Kasumi-1 (cell line): ENCODE results near the gene NT5C2.
A peak's percentile ranks its signal among the peaks of the same experiment; 100 is the strongest.
"Not testable (repeated sequence)": the region's sequence is repeated elsewhere in the genome, so short reads cannot be mapped to it uniquely, and the experiment has no call there.

Experiments used
- DNase-seq, 2 experiments: peaks; one replicate each; lab custom pipeline; 2025; lab: John Stamatoyannopoulos, UW

The NT5C2 gene

DNA sequence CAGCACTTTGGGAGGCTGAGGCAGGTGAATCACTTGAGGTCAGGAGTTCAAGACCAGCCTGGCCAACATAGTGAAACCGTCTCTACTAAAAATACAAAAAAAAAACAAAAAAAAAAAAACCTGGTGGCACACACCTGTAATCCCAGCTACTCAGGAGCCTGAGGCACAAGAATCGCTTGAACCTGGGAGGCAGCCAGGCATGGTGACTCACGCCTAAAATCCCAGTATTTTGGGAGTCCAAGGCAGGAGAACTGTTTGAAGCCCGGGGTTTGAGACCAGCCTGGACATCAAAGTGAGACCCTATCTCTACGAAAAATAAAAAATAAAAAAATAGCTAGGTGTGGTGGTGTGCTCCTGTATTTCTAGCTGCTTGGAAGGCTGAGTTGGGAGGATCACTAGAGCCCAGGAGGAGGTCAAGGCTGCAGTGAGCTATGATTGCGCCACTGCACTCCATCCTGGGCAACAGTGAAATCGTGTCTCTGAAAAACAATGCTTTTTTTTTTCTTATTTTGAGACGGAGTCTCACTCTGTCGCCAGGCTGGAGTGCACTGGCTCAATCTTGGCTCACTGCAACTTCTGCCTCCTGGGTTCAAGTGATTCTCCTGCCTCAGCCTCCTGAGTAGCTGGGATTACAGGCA is 29.2 kb downstream of the NT5C2 start:
- not testable (repeated sequence) for DNase-seq

DNA sequence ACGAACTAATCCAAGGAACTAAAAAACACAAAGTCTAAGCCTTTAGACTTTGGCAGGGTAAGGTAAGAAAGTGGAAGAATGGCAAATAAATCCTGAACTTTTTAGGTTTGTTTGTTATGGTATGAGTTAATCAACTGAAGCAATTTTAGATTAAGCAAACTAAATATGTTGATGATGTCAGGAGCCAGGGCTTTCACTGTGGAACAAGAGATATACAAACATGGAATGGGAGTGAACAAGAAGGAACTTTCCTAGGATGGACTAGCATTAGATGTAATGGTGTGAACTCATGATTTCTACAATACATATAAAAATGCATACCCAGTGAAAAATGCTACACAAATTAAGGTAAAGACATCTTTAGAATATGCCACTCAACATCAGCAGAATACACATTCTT is 35.8 kb downstream of the NT5C2 start:
- DNase-seq, result no peak

DNA sequence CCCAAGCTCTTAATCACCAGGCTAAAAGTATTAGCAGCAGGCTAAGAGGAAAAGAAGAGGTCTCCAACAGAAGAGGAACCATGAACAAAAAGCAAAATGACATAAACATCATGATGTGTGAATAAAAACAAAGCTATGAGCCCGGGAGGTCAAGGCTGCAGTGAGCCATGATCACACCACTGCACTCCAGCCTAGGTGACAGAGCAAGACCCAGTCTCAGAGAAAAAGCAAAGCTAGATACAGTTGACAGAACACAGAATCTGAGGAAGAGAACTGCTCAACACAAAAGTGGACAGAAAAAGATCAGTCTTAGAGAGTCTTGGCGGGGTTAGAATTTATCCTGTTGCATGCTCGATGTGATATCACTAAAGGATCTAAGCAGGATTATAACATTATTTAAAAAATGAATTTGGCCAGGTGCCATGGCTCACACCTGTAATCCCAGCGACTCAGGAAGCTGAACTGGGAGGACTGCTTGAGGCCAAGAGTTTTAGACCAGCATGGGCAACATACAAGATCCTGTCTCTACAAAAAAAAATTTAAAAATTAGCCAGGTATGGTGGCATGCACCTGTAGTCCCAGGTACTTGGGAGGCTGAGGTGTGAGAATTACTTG is 37.5 kb downstream of the NT5C2 start:
- DNase-seq, result no peak

DNA sequence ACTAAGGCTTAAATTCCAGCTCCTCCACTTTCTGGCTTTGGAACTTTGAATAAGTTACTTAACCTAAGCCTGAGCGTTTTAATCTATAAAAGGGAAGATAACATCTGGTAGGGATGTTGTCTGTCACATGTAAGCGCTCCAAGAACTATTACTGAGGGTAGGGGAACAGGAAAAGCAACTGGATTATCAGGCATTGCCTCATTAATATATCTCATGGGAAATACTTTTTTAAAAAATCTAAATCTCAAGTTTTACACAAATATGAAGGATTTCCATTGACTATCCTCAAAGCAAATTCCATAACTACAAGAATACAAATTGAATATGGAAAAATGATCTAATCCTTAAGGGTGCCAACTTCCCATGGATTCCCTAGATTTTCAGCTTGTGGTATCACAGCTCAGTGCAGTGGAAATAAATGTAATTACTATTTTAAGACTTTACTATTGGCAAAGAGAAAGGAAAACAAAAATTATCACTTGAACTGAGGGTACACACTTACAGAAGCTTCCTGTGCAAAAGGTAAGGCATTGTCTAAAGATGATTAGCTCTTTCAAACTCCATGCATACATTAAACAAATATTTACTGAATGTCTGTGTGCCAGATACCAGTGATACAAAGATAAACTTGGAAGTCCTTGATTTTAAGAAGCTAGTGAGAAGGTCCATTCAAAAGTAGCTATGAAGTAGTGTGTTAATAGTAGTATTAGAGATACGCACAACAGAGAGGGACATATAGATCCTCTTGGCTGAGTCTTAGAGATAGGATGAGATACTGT is 38.4 kb downstream of the NT5C2 start:
- DNase-seq, result no peak

DNA sequence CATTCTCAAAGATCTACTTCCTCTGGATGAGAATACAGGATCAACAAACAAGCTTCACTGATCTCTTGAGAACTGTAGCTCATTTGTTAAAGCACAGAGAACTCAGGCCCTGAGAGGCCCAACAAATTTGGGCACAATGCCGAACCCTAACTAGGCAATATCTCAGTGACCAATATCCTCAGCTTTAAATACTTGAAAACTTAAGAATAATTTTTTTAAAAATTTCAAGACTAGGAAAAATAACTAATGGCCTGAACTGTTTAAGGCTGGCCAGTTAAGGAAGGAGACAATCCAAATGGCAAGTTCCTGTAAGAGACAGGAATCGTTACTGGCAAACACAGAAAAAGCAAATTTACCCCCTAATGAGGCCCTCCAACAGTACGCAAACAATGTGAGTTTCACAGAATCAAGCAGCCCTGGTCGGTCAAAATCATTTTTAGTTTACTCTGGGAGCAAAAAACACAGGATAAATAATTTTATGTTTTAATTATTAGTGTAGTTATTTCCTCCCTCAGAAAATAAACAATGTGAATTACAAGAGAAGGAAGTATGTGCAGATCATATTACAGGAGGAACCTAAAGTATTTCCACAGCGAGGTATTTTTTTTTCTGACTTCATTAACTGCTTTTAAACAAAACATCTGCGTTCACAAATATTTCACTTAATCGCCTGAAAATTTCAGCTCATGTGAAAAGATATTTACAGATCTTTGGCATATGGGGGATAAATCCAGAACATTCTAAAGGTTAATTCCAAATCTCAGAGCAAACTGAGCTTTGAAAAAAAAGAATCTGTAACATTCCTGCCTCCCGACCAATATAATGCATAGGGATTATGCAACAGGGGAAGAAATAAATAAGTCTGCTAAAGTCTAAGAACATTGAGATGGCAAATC is 39.5 kb downstream of the NT5C2 start:
- peak in 1 of 2 experiments; percentile 23 for DNase-seq

DNA sequence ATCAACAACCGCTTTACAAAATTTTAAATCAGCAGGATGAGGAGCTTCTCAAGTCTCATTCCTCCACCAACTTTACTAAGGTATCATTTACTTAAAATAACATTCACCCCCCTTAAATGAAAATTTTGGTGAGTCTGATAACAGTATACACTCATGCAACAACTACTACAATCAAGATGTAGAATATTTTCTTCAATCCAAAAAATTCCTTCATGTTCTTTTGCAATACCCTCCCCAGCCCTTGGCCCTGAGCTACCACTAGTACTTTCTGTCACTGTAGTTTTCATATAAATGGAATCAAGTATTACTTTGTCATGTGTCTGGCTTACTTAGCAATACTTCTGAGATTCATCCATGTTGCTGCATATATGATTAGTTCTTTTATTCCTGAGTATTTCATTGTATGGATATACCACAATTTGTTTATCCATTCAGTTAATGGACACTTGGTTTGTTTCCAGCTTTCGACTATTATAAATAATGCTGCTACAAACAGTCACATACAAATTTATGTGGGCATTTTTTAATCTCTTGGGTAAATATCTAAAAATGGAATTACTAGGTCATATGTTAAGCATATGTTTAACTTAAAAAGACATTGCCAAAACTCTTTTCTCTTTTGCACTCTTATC is 43.0 kb downstream of the NT5C2 start:
- peak in 1 of 2 experiments; percentile 36 for DNase-seq

DNA sequence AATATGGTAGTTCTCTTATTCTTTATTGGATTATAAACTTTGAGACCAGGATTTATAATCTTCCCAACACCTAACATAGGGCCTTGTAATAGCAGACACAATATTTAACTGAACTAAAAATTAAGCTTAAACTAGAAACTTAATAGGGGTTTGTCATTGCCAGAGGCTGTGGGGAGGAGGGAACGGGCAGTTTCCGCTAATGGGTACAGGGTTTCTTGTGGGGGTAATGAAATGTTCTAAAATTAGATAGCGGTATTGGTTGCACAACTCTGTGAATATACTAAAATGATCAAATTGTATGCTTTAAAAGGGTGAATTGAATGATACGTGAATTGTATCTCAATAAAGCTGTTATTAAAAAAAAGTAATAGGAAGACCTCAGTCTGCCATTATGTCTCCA is 45.4 kb downstream of the NT5C2 start:
- peak; percentile 91 for DNase-seq

DNA sequence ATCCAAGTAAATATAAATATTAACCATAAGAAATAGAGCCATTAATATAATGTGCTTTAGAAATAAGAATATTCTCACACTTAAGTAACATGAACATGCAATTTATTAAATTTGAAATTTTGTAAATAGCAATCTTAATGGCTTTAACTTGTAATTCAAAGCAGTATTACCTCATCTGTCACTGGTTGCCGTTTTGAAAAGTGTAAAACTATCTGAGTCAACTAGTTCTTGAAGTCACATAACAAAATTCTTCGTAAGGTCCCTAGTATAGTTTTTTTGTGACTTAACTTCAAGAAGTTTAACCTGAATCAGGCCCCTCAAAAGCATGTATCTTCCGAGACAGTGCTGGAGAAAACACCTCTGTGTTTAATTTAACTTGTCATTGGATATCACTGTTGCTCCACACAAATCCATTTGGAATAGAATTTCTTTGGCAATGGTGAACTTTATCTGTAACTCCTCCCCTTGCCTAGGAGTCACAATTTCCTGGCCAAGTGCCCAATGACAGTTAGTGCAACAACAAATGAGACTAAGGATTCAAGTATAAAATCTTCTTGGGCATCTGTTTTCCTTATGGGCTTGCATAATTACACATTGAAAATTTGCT is 47.1 kb downstream of the NT5C2 start:
- DNase-seq, result peak; percentile 22 to 24

DNA sequence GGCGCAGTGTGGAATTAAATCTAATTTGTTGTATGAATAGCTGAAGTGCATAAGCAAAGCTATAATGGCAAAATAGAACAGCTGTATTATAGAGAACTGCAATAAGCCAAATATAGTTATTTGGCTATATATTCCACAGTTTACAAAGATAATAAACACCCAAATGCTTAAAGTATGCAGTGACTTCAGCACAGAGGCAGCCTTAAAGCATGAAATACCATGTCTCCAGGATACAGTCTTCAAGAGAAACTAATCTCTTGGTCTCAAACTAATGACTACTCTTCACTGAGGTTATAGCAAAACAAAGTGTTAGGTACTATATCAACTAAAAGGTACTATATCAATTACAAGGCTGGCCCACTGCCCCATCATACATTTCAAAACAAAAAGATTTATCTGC is 48.0 kb downstream of the NT5C2 start:
- DNase-seq, result no peak

DNA sequence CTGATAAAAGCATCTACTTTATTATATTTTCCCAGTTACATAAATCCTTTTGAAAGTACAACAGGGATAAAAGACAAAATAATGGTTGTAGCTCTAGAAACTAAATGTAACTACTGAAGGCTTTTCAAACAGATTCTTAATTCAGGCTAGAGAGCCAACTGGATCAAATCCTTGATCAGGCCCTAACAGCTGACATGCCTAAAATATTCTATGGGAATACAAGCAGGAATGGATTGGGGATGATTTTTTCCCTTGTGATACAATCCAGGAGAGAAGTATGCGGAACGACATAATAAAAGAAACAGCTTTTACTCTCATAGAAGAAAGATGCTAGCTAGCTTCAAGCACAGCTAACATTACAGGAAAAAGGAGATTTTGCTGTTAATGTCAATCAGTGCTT is 49.0 kb downstream of the NT5C2 start:
- DNase-seq, result no peak

DNA sequence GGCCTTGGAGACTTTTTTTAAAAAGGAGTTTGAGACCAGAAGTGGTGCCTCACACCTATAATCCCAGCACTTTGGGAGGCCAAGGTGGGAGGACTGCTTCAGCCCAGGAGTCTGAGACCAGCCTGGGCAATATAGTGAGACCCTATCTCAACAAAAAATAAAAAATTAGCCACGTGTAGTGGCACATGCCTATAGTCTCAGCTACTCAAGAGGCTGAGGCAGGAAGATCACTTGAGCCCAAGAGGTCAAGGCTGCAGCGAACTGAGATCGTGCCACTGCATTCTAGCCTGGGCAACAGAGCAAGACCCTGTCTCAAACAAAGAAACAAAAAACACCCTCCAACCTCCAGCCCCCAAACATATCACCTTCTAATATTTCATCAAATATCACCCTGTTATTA is 49.4 kb downstream of the NT5C2 start:
- DNase-seq, result not testable (repeated sequence)

DNA sequence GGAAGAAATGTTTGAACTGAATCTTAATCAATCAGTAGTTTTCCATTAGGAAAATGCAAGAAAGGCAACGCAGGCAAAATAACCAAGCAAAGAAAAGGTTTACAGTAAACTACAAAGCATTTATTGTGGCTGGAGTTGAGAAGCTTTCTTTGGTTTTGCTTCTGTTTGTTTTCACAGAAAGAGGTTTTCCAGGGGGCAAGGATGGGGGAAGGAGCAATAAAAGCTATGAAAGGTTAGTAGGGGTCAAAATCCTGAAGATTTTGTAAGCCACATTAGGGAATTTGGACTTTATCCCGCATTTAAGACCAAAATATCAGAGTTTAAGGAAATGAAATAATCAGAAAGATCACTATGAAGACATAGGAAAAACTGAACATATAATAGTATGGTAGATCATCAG is 51.1 kb downstream of the NT5C2 start:
- DNase-seq, result no peak

DNA sequence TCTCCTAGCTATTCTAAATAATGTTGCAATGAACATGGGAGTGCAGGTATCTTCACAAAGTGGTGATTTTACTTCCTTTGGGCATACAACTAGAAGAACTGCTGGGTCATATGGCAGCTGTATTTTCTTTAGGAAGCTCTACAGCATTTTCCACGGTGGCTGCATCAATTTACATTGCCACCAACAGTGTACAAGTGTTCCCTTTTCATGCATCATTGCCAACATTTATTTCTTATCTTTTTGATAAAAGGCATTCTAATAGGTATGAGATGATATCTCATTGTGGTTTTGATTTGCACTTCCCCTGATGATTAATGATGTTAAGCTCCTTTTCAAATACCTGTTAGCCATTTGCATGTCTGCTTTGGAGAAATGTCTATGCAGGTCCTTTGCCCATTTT is 52.6 kb downstream of the NT5C2 start:
- no peak for DNase-seq

DNA sequence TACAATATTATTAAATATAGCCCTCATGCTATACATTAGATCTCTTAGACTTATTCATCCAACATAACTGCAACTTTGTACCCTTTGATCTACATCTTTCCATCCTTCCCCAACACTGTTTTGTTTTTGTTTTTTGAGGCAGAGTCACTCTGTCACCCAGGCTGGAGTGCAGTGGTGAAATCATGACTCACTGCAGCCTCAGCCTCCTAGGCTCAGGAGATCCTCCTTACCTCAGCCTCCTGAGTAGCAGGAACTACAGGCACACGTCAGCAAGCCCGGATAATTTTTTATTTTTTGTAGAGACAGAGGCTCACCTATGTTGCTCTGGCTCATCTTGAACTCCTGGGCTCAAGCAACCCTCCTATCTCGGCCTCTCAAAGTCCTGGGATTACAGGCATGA is 53.3 kb downstream of the NT5C2 start:
- DNase-seq, result no peak

DNA sequence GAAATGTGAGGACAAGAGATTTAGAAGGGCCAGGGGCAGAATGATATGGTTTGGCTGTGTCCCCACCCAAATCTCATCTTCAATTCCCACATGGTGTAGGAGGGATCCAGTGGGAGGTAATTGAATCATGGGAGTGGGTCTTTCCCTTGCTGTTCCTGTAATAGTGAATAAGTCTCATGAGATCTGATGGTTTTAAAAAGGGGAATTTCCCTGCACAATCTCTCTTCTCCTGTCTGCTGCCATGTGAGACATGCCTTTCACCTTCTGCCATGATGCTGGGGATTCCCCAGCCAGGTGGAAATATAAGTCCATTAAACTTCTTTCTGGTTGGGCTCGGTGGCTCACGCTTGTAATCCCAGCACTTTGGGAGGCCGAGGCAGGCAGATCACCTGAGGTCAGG is 57.9 kb downstream of the NT5C2 start:
- DNase-seq, result not testable (repeated sequence)

DNA sequence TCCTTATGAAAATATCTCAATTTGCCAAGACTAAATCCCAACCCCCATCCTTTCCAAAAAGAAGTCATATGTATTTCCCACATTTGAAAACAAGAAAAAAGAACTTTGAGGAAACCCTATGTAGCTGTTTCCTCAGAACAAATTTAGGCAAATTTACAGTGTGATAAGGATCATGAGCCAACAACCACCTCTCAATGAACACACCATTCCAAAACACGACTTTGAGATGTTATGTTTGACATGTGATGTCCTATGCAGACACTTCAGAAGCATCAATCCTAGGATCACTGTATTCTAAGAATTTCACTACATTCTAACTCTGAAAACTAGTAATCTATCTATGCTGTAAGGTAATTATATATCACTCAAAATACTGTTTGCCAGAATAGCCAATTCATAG is 62.2 kb downstream of the NT5C2 start:
- no peak for DNase-seq

DNA sequence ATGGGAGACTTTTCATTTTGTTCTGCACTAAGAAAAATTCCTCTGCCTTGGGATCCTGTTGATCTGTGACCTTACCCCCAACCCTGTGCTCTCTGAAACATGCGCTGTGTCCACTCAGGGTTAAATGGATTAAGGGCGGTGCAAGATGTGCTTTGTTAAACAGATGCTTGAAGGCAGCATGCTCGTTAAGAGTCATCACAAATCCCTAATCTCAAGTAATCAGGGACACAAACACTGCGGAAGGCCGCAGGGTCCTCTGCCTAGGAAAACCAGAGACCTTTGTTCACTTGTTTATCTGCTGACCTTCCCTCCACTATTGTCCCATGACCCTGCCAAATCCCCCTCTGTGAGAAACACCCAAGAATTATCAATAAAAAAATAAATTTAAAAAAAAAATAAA is 62.9 kb downstream of the NT5C2 start:
- not testable (repeated sequence) for DNase-seq

DNA sequence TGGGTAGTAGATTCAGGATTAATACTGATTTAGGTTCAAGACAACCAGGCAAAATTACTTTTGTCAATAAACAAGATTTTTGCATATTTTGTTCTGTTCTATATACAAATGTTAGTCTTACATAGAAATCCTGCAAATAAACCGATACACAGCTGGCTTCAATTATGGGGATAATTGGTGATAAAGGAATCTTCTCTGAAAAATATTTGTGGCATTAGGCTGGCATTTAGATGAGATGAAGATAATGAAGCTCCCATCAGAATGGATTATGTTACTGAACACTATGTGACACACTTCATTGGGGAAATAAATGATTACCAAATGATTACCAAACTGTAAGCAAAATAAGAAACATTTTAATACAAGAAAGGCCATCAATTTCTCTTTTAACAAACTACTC is 65.8 kb downstream of the NT5C2 start:
- no peak for DNase-seq

DNA sequence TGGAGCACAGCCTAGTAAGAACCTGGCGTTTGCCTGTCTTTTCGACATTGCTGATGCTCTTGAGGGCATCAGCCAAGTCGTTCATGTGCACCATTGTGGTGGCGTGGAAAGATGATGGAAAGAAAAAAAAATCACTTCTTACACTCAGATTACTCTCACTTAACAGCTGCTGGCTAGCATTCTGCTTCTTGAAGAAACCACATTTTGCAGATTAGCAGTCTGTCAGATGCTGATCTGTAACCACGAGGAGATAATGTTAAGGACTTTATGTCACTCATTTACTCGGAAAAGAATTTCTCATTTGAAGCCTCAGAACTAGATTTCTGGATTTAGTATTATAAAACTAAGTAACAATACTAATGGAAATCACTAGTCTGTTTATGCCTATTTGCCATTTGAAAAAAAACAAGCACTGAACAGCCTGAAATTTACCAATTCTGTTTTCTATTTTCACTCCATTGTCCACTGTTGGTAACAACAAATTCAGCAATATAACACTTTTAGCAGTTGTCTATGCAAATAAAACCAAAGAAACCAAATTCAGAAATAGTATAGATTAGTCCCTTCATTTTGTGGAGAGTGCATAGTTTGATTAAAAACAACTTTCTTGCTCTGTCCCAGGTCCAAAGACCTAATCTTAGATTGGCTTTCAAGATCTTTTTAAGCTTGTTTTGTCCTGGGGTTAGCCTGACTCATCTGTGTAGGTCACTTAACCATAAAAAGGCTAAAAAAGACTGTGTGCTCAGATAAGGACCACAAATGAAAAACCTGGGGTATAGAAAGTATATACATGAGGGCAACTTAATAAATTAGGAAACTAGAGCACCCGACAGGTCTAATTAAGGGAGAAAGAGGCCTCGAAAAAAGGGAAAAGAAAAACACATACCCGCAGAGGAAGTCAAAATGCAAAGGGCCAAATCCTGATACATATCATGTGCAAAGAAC is 67.5 kb downstream of the NT5C2 start:
- no peak for DNase-seq

DNA sequence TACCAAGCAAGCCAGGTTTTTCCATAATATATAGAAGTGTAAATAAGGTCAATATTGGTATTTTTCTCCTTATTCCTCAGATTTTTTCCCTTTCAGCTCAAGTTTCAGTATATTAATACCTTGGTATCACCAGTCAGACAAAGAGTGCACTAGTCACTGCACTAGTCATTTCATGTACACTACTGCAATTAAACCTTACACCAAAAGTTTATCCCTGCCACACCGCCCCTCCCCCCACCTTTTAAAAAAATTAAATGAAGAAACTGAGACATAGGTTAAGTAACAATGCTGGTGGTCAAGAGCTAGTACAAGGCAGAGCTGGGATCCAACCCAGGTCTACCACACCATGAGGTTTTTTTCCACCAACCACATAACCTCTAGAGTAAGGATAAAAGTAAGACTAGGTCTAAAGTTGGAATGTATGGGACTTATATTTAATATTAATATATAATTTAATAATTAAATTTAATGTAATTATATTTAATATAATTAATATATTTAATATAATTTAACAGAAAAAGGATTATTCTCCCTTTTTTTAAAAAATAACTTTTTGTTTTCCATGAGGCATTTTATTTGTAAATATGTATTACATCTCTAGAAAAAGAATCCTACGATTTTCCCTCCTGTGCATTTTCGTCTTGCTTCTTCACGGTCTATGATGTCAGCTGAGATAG is 68.5 kb downstream of the NT5C2 start:
- DNase-seq, result no peak
